Measurements from ENCODE around the gene GMDS.

The GMDS gene

GRCh38 chr6:2073476-2073875, 171.9 kb downstream of the GMDS start:
- peaks cover 26% of the 10 kb centered on the region for H3K9me3 Mint-ChIP-seq
- H3K27ac Mint-ChIP-seq = no peak overlapping the region
- H3K4me1 Mint-ChIP-seq (ENCODE audit: low read depth) = no peaks in the 10 kb centered on the region
- no peak overlapping the region for H3K4me3 Mint-ChIP-seq
- peaks cover 7% of the 10 kb centered on the region for H3K36me3 Mint-ChIP-seq (ENCODE audit: low read depth)
- H3K27me3 Mint-ChIP-seq (ENCODE audit: low read depth) = no peaks in the 10 kb centered on the region

GRCh38 chr6:2072453-2072852, 173.0 kb downstream of the GMDS start:
- Mint-ChIP-seq H3K36me3 (ENCODE audit: low read depth) (peaks cover 6% of the 10 kb centered on the region), H3K27ac (no peak overlapping the region), H3K9me3 (peaks cover 17% of the 10 kb centered on the region), H3K4me3 (no peak overlapping the region), H3K4me1 (ENCODE audit: low read depth) (no peaks in the 10 kb centered on the region), H3K27me3 (ENCODE audit: low read depth) (no peaks in the 10 kb centered on the region)

GRCh38 chr6:2063547-2063946, 181.9 kb downstream of the GMDS start:
- Mint-ChIP-seq H3K9me3 (no peaks in the 10 kb centered on the region), H3K36me3 (ENCODE audit: low read depth) (no peaks in the 10 kb centered on the region), H3K27me3 (ENCODE audit: low read depth) (peaks cover 3% of the 10 kb centered on the region), H3K4me1 (ENCODE audit: low read depth) (no peaks in the 10 kb centered on the region), H3K27ac (no peak overlapping the region), H3K4me3 (no peak overlapping the region)

- H3K36me3 Mint-ChIP-seq (ENCODE audit: low read depth) = no peaks in the 10 kb centered on the region
- H3K9me3 Mint-ChIP-seq = no peaks in the 10 kb centered on the region
- no peak overlapping the region for H3K27ac Mint-ChIP-seq
- H3K4me3 Mint-ChIP-seq = no peak overlapping the region
- peaks cover 3% of the 10 kb centered on the region for H3K27me3 Mint-ChIP-seq (ENCODE audit: low read depth)
- peaks cover 2% of the 10 kb centered on the region for H3K4me1 Mint-ChIP-seq (ENCODE audit: low read depth)
Measured at GRCh38 chr6:2061880-2062279, 183.5 kb downstream of the GMDS start.

GRCh38 chr6:2055911-2056310, 189.5 kb downstream of the GMDS start:
- Mint-ChIP-seq H3K27ac (no peak overlapping the region), H3K36me3 (ENCODE audit: low read depth) (peaks cover 1% of the 10 kb centered on the region), H3K4me1 (ENCODE audit: low read depth) (peaks cover 2% of the 10 kb centered on the region), H3K27me3 (ENCODE audit: low read depth) (no peaks in the 10 kb centered on the region), H3K4me3 (no peak overlapping the region), H3K9me3 (no peaks in the 10 kb centered on the region)

GRCh38 chr6:2055143-2055542, 190.3 kb downstream of the GMDS start:
- no peak overlapping the region for H3K27ac Mint-ChIP-seq
- no peaks in the 10 kb centered on the region for H3K9me3 Mint-ChIP-seq
- H3K4me1 Mint-ChIP-seq (ENCODE audit: low read depth) = peaks cover 2% of the 10 kb centered on the region
- no peaks in the 10 kb centered on the region for H3K27me3 Mint-ChIP-seq (ENCODE audit: low read depth)
- no peak overlapping the region for H3K4me3 Mint-ChIP-seq
- H3K36me3 Mint-ChIP-seq (ENCODE audit: low read depth) = peaks cover 1% of the 10 kb centered on the region

- Mint-ChIP-seq H3K27ac (no peak overlapping the region), H3K9me3 (no peaks in the 10 kb centered on the region), H3K4me1 (ENCODE audit: low read depth) (peaks cover 2% of the 10 kb centered on the region), H3K4me3 (no peak overlapping the region), H3K36me3 (ENCODE audit: low read depth) (peaks cover 1% of the 10 kb centered on the region), H3K27me3 (ENCODE audit: low read depth) (no peaks in the 10 kb centered on the region)
Measured at GRCh38 chr6:2054516-2055067, 190.8 kb downstream of the GMDS start.

GRCh38 chr6:2053691-2054090, 191.7 kb downstream of the GMDS start:
- no peak overlapping the region for H3K4me3 Mint-ChIP-seq
- no peak overlapping the region for H3K27ac Mint-ChIP-seq
- peaks cover 1% of the 10 kb centered on the region for H3K36me3 Mint-ChIP-seq (ENCODE audit: low read depth)
- H3K4me1 Mint-ChIP-seq (ENCODE audit: low read depth) = peaks cover 2% of the 10 kb centered on the region
- H3K27me3 Mint-ChIP-seq (ENCODE audit: low read depth) = no peaks in the 10 kb centered on the region
- H3K9me3 Mint-ChIP-seq = no peaks in the 10 kb centered on the region

GRCh38 chr6:2047855-2048254, 197.6 kb downstream of the GMDS start:
- Mint-ChIP-seq H3K9me3 (peaks cover 4% of the 10 kb centered on the region), H3K27ac (no peak overlapping the region), H3K4me1 (ENCODE audit: low read depth) (no peaks in the 10 kb centered on the region), H3K27me3 (ENCODE audit: low read depth) (no peaks in the 10 kb centered on the region), H3K36me3 (ENCODE audit: low read depth) (peaks cover 4% of the 10 kb centered on the region), H3K4me3 (no peak overlapping the region)

GRCh38 chr6:2044192-2044591, 201.2 kb downstream of the GMDS start:
- H3K36me3 Mint-ChIP-seq (ENCODE audit: low read depth) = peaks cover 3% of the 10 kb centered on the region
- no peak overlapping the region for H3K4me3 Mint-ChIP-seq
- H3K4me1 Mint-ChIP-seq (ENCODE audit: low read depth) = peaks cover 3% of the 10 kb centered on the region
- H3K27ac Mint-ChIP-seq = no peak overlapping the region
- peaks cover 4% of the 10 kb centered on the region for H3K27me3 Mint-ChIP-seq (ENCODE audit: low read depth)
- H3K9me3 Mint-ChIP-seq = peaks cover 4% of the 10 kb centered on the region

GRCh38 chr6:2042956-2043648, 202.3 kb downstream of the GMDS start:
- Mint-ChIP-seq H3K27me3 (ENCODE audit: low read depth) (peaks cover 7% of the 10 kb centered on the region), H3K4me1 (ENCODE audit: low read depth) (peaks cover 13% of the 10 kb centered on the region), H3K36me3 (ENCODE audit: low read depth) (peaks cover 3% of the 10 kb centered on the region), H3K27ac (no peak overlapping the region), H3K9me3 (peaks cover 4% of the 10 kb centered on the region), H3K4me3 (no peak overlapping the region)

GRCh38 chr6:2038092-2038491, 207.3 kb downstream of the GMDS start:
- Mint-ChIP-seq H3K9me3 (no peaks in the 10 kb centered on the region), H3K36me3 (ENCODE audit: low read depth) (peaks cover 2% of the 10 kb centered on the region), H3K4me1 (ENCODE audit: low read depth) (peaks cover 32% of the 10 kb centered on the region), H3K4me3 (peak overlapping the region; percentile 43), H3K27ac (peak overlapping the region; percentile 38), H3K27me3 (ENCODE audit: low read depth) (peaks cover 9% of the 10 kb centered on the region)

GRCh38 chr6:2037237-2037926, 208.0 kb downstream of the GMDS start:
- no peaks in the 10 kb centered on the region for H3K9me3 Mint-ChIP-seq
- peak overlapping the region; percentile 29 for H3K4me3 Mint-ChIP-seq
- H3K36me3 Mint-ChIP-seq (ENCODE audit: low read depth) = peaks cover 2% of the 10 kb centered on the region
- peaks cover 32% of the 10 kb centered on the region for H3K4me1 Mint-ChIP-seq (ENCODE audit: low read depth)
- peaks cover 9% of the 10 kb centered on the region for H3K27me3 Mint-ChIP-seq (ENCODE audit: low read depth)
- no peak overlapping the region for H3K27ac Mint-ChIP-seq

GRCh38 chr6:2036710-2037023, 208.7 kb downstream of the GMDS start:
- H3K9me3 Mint-ChIP-seq = no peaks in the 10 kb centered on the region
- no peak overlapping the region for H3K4me3 Mint-ChIP-seq
- peaks cover 9% of the 10 kb centered on the region for H3K27me3 Mint-ChIP-seq (ENCODE audit: low read depth)
- H3K4me1 Mint-ChIP-seq (ENCODE audit: low read depth) = peaks cover 32% of the 10 kb centered on the region
- H3K27ac Mint-ChIP-seq = no peak overlapping the region
- peaks cover 2% of the 10 kb centered on the region for H3K36me3 Mint-ChIP-seq (ENCODE audit: low read depth)
